HEK293T (cell line): Measurements from ENCODE around the gene CUL7.
A peak's percentile ranks its signal among the peaks of the same experiment; 100 is the strongest.

Experiments
- BHLHE40 ChIP-seq: fragments of 450-650 bp; IDR thresholded peaks from 2 replicates; pipeline ENCODE4 v1.6.1; 2016; ENCODE audit warnings: mild to moderate bottlenecking, moderate library complexity, borderline replicate concordance
- FOXA1 ChIP-seq: fragments of 450-650 bp; IDR thresholded peaks from 2 replicates; pipeline ENCODE4 v1.6.1; 2016; ENCODE audit warnings: mild to moderate bottlenecking
- HDGF ChIP-seq: fragments of 450-650 bp; IDR thresholded peaks from 2 replicates; pipeline ENCODE4 v1.6.1; 2017; ENCODE audit warnings: antibody characterized with exemption, borderline replicate concordance
- SP1 ChIP-seq: fragments of 450-650 bp; IDR thresholded peaks from 2 replicates; pipeline ENCODE4 v1.6.1; 2017
- SUZ12 ChIP-seq: fragments of 450-650 bp; IDR thresholded peaks from 2 replicates; pipeline ENCODE4 v1.6.1; 2016; ENCODE audit warnings: mild to moderate bottlenecking

GRCh38 chr6:43013843-43014433, 39.7 kb downstream of the CUL7 start, which contains the start of the genes KLHDC3 and MEA1:
- no peak for TF ChIP-seq SUZ12
- TF ChIP-seq SP1 = no peak
- TF ChIP-seq FOXA1 = no peak
- no peak; the same call in 1 of the 2 replicates for TF ChIP-seq BHLHE40
- TF ChIP-seq HDGF = 0 out of 2 replicates have a peak, but pooled peaks have one; percentile 67
